Measurements from ENCODE around the gene IL32.

IL32 gene

GRCh38 chr16:3028716-3029319 lies 36.6 kb upstream of the IL32 start:
- DNase-seq = no peak

GRCh38 chr16:3029491-3030221 lies 35.8 kb upstream of the IL32 start:
- peak in 4 of 6 experiments; percentile 8 to 45 (median 31) for DNase-seq

- no peak for DNase-seq
Observed at GRCh38 chr16:3030222-3031212, 34.9 kb upstream of the IL32 start.

- no peak for DNase-seq
Observed at GRCh38 chr16:3032624-3033023, 32.8 kb upstream of the IL32 start.

GRCh38 chr16:3035289-3035971 lies 30.0 kb upstream of the IL32 start:
- DNase-seq = no peak

GRCh38 chr16:3035972-3036725 lies 29.3 kb upstream of the IL32 start:
- no peak for DNase-seq

GRCh38 chr16:3036726-3037315 lies 28.6 kb upstream of the IL32 start, which contains the start of gene BICDL2:
BICDL2 (minus strand) TSS chr16:3036944; CDS start chr16:3035496, 1,448 bp downstream.
- no peak for DNase-seq

- DNase-seq = no peak
Observed at GRCh38 chr16:3038256-3038655, 27.2 kb upstream of the IL32 start.

GRCh38 chr16:3038896-3039295 lies 26.5 kb upstream of the IL32 start:
- no peak for DNase-seq

GRCh38 chr16:3042376-3042775 lies 23.1 kb upstream of the IL32 start:
- DNase-seq = no peak

- DNase-seq = no peak
Observed at GRCh38 chr16:3044708-3045107, 20.7 kb upstream of the IL32 start.

GRCh38 chr16:3045758-3046640 lies 19.4 kb upstream of the IL32 start, which contains the start of gene MMP25:
MMP25 (plus strand) TSS chr16:3046561; CDS start chr16:3046918, 357 bp downstream.
- DNase-seq = peak in 2 of 6 experiments; percentile 24 to 47

- DNase-seq = peak in 1 of 6 experiments; percentile 12
Observed at GRCh38 chr16:3046641-3047386, 18.6 kb upstream of the IL32 start.

- no peak for DNase-seq
Observed at GRCh38 chr16:3047387-3047720, 18.1 kb upstream of the IL32 start.

GRCh38 chr16:3049921-3050481 lies 15.4 kb upstream of the IL32 start:
- no peak for DNase-seq

GRCh38 chr16:3050487-3050886 lies 15.0 kb upstream of the IL32 start:
- DNase-seq = no peak

- DNase-seq = no peak
Observed at GRCh38 chr16:3051009-3051408, 14.4 kb upstream of the IL32 start.

GRCh38 chr16:3051494-3051893 lies 13.9 kb upstream of the IL32 start:
- no peak for DNase-seq

Measured in stimulated activated naive CD4-positive, alpha-beta T cell (primary cell).